K562 treated with DMSO at 1 percent for 12 hours (cell line): ENCODE measurements around the gene RASGEF1C. TPM values are rescaled to one million over a fixed set of nuclear protein-coding genes. Genes with fewer than 3 reads are reported as not detected.

ENCODE experiments used
- total RNA-seq: library from RNA; unstranded; fragments of 300-600 nt; gene quantifications from 2 replicates; pipeline ENCODE4 v1.2.3, GENCODE V29; 2022; ENCODE audit not compliant: insufficient read depth

RASGEF1C gene
- 0.37 and 2.6 TPM in 2 replicates for total RNA-seq

DNA sequence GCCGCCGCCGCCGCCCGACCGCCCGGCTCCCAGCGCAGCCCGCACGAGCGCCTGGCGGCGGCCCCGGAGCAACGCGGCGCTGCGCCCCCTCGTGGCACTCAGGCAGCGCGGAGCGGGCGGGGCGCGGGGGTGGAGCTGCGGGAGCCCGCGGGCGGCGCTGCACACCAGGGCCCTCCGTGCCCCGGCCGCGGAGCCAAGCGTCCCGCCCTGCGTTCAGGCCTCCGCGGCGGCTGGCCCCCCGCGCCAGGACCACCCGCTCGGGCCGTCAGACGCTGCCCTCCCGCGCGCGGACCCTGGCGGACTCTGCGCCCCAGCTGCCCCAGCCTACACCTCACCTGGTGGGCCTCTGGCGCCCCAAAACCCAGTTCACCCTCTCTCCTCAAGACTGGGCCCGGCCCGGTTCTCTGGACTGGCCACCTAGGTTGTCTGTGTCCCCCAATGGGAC is at the start of gene RASGEF1C:
RASGEF1C (minus strand) TSS at position 75 of the 445 bp plus-strand sequence. CDS start 71,159 bp downstream, outside the sequence.

DNA sequence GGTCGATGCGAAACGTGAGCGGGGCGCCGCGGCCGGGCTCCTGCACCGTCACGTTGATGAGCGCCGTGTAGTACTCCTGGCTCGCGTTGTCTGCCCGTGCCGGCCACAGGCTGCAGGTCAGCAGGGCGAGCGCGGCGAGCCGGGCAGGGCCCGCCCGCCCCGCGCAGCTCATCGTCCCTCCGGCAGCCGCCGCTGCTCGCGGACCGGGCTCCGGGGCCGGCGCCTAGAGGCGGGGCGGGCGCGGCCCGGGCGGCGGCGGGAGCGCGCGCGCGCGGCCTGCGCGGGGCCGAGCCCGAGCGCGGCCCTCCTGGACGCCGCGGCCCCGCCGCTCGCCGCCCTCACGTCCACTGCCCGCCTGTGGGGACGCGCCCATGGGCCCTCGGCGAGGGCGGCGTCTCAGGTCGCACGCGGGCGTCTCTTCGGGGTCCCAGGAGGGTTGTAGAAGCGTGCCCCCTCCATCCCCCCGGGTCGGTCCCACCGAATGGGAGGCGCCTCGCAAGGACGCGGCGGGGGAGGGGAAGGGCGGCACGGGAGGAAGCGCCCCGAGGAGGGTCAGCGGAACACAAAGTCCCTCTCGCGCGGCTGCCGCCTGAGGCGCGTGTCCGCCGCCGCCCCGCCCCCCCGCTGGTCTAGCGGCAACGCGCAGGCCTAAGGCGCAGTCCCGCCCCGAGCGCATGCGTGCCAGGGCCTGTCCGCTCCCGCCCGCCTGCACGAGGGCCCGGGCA is 137.3 kb downstream of the RASGEF1C start, which contains the start of gene RNF130:
RNF130 (minus strand) TSS at position 229 of the 725 bp plus-strand sequence; CDS start at position 172, 57 bp downstream.

Other genes starting within 250 kb of the RASGEF1C start
- 50.2 and 75.1 TPM in 2 replicates for gene RNF130, start 137.5 kb downstream of the RASGEF1C start, total RNA-seq
- gene MAPK9, start 82.9 kb upstream of the RASGEF1C start, total RNA-seq = 18.7 and 41.9 TPM in 2 replicates
- gene GFPT2, start 144.1 kb upstream of the RASGEF1C start, total RNA-seq = 0.26 TPM in 1 of 2 replicates, not detected in the other